Activated CD8-positive, alpha-beta memory T cell treated with anti-CD3 and anti-CD28 coated beads for 36 hours (primary cell): ENCODE data around the gene ADGRF3. TPM values are rescaled to one million over a fixed set of nuclear protein-coding genes. Genes with fewer than 3 reads are reported as not detected.
"Not testable (repeated sequence)": the region's sequence is repeated elsewhere in the genome, so short reads cannot be mapped to it uniquely, and the experiment has no call there.

ENCODE experiments used
- CTCF ChIA-PET: fragments of 350-600 bp; sonication (Branson Sonifier 250); formaldehyde crosslinking; loops from one replicate; lab custom pipeline; 2021; ENCODE audit warnings: antibody characterized with exemption; lab: Charles Lee
- POLR2A ChIA-PET: fragments of 350-600 bp; sonication (Branson Sonifier 250); formaldehyde crosslinking; loops from one replicate; lab custom pipeline; 2021; ENCODE audit warnings: antibody characterized with exemption; lab: Charles Lee
- total RNA-seq, 2 experiments: library from RNA; stranded (reverse); gene quantifications; one replicate each; pipeline ENCODE4 v1.2.3, GENCODE V29; 2021

ADGRF3 gene
- total RNA-seq, 2 experiments from 2014 or later = 3.7 to 3.9 TPM

DNA sequence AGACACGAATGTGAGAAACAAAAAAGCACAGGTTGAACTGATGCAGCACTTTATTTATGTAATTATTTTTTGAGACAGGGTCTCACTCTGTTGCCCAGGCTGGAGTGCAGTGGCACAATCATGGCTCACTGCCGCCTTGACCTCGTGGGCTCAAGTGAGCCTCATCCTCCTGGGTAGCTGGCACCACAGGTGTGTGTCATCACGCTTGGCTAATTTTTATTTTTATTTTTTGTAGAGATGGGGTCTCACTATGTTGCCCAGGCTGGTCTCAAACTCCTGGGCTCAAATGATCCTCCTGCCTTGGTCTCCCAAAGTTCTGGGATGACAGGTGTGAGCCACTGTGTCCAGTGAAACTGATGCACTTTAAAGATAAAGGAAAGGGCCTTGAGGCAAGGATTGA is 17.5 kb downstream of the ADGRF3 start:
- CTCF ChIA-PET = interaction anchor here (0.6 kb wide), 1 partner anchor 185 kb away, joined by 3 read pairs; no protein-coding TSS in a partner anchor
- POLR2A ChIA-PET = not testable (repeated sequence)

DNA sequence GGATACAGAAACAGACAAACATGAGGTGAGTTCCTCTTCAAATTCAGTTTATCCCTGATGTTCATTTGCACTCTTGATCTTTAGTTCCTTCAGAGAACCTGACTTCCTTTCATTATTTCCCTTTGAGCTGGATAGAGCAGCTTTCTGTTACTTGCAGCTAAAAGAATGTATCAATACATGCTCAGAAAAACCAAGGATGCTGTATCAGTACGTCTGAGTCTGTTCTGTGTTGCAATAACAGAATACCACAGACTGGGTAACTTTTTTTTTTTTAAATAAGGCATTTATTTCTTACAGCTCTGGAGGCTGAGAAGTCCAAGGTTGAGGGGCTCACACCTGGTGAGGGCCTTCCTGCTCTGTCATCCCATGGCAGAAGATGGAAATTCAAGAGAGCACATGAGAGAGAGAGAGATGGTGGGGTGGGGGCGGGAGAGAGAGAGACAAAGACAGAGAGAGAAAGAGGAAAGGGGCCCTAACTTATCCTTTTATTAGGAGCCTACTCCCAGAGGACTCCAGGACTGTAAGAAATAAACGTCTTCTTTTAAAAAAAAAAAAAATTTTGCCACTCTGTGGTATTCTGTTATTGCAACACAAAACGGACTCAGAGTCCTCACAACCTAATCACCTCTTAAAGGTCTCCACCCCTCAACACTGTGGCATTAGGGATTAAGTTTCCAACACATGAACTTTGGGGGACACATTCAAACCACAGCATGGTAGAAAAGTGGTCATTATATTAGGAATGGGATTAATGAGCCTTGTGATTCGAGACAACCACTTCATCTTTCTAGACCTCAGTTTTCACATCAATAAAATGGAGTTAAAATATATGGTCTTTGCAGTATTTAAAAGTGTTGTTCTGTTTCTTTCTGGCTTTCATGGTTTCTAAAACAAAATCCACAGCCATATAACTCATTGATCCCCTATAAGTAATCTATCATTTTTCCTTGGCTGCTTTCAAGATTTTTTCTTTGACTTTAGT is 19.0 kb downstream of the ADGRF3 start:
- POLR2A ChIA-PET = no interaction called here
- CTCF ChIA-PET = interaction anchor here (0.5 to 0.9 kb wide), 3 partner anchors 16 to 72 kb away, joined by 3 to 4 read pairs (median 3); no protein-coding TSS in a partner anchor

DNA sequence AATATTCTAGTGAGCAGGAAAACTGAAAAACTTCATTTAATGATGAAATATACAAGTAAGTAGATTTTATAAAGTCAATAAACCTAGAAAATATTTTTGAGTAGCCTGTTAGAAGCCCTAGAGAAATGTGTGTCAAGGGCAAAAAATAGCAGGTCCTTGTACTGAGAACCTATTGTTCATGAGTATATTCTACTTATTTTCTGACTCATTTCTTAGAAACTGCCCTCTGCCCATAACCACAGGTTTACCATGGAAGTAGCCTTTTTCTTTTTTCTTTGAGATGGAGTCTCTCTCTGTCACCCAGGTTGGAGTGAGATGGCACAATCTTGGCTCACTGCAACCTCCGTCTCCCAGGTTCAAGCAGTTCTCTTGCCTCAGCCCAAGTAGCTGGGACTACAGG is 20.1 kb downstream of the ADGRF3 start:
- ChIA-PET CTCF (no interaction called here), POLR2A (no interaction called here)

DNA sequence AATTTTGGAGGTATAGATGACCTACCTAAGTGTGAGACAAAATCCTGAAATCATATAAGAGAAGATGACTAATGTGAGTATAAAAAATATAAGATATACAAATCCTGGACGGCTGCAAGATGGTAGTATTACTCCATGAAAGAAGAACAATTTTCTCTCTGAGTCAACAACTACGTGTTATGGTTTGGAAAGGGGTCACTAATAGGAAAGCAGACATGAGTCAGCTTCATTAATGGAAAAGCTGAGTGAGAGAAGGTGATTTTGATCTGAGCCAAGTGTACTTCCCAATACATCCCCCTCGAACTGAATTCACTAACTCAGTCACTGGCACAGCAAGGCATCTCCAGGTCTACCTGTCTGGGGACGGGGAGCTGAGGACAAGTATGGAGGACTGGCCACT is 20.7 kb downstream of the ADGRF3 start:
- ChIA-PET POLR2A (no interaction called here), CTCF (no interaction called here)

DNA sequence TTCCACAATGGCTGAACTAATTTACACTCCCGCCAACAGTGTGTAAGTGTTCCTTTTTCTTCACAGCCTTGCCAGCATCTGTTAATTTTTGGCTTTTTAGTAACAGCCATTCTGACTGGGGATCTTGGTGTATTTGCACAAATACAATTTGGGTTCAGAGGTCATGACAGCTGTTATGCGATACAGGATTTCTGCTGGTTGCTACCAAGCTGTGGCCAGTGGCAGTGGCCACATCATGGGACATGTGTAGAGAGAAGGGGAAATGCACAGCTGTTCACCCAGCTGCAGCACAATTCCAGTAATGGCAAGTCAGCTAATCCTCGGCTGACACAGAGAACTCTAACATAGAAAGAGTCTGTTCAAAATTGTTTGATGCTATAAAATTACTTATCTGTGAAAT is 21.7 kb downstream of the ADGRF3 start:
- POLR2A ChIA-PET = no interaction called here
- CTCF ChIA-PET = no interaction called here

DNA sequence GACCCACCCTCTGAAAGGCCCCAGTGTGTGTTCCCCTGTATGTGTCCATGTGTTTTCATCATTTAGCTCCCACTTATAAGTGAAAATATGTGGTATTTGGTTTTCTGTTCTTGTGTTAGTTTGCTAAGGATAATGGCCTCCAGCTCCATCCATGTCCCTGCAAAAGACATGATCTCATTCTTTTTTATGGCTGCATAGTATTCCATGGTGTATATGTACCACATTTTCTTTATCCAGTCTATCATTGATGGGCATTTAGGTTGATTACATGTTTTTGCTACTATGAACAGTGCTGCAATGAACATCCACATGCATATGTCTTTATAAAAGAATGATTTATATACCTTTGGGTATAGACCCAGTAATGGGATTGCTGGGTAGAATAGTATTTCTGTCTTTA is 22.1 kb downstream of the ADGRF3 start:
- CTCF ChIA-PET, POLR2A ChIA-PET: not testable (repeated sequence)

DNA sequence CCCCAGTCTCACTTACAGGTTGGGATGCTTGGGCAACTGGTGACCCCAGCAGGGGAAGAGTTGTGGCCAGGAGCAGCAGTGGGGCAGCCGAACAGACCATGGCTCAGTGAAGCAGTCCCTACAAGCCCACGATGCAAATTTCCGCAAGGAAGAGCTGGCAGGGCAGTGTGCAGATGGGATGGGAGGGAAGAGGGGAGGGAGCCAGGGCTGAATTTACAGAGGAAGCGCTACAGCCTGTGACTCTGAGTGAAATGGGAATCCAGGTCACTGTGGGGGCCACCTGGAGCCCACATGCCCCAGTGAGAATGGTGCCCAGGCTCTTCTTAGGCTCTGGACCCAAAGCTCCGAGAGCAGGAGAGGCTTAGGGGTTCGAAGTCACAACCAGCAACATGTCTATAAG is 27.6 kb downstream of the ADGRF3 start:
- ChIA-PET CTCF (interaction anchor here (0.9 to 1.1 kb wide), 2 partner anchors 9 to 368 kb away, joined by 3 to 4 read pairs; no protein-coding TSS in a partner anchor), POLR2A (interaction anchor here (0.6 kb wide), 1 partner anchor 465 kb away, joined by 6 read pairs; no protein-coding TSS in a partner anchor)

DNA sequence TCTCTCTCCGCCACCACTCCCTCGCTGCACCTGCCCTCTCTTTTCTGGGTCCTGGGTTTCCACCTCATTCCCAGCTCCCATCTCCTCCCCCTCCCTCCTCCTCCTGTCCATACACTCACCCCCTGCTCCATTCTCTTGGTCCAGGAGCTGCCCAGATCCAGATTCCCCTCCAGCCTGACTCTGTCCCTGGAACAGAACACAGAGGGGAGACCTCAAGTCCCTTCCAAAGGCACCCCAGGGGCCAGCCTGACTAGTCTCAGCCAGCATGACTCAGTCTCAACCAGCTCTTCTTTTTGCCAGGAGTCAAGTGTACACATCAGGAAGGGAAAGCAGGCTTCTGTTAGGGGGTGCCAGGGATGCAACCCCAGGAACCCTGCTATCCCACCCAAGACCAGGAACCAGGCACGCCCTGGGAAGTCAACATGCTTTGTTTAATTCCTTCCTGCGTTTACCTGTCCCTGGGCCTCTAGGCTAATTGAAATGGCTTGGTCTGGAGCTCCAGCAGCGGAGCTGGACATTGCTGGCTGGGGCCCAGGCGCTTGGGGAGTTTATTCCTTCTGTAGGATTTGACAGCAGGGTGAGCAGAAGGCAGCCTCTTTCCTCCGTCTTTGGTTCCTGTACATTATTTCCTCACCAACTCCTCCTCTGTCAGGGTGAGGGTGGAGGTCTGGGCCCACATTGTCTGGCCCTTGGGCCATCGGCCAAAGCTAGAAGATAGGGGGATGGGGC is 29.0 kb downstream of the ADGRF3 start:
- POLR2A ChIA-PET = no interaction called here
- CTCF ChIA-PET = no interaction called here

DNA sequence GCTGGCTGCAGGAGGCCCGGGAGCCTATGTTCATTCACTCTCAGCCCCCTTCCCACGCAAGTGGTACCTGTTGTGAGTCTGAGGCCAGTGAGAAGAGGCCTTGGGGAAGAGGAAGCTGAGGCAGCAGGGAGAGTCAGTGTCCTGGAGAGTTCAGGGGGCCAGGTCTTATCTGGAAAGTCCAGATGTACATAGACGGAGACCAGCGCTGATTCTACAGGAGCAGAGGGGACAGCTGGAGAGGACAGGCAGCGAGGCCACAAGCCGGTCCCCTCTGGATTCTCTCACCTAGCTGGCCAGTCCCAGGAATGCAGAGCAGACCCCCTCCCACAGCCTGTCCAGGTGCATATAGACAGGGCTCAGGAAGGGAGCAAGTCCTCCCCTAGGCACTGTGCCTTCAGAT is 29.7 kb downstream of the ADGRF3 start:
- CTCF ChIA-PET = no interaction called here
- POLR2A ChIA-PET = no interaction called here

DNA sequence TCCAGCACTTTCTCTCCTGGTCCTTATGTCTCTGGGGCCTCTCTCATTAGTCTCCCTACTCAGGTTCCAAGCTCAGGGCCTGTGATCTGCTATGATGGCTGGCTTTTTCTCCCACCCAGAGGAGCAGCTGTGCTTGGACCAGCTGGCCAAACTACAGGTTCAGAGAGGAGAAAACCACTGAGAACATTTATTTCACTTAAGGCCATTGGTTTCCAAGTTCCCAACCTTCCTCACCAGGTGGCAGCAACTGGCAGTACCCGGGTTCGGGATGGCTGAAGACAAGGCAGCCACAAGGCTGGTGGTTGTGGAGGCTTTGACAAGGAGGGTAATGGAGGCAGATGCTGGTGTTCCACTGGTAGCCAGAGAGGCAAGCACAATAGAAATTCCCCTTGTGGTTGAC is 30.5 kb downstream of the ADGRF3 start:
- POLR2A ChIA-PET = no interaction called here
- CTCF ChIA-PET = no interaction called here

DNA sequence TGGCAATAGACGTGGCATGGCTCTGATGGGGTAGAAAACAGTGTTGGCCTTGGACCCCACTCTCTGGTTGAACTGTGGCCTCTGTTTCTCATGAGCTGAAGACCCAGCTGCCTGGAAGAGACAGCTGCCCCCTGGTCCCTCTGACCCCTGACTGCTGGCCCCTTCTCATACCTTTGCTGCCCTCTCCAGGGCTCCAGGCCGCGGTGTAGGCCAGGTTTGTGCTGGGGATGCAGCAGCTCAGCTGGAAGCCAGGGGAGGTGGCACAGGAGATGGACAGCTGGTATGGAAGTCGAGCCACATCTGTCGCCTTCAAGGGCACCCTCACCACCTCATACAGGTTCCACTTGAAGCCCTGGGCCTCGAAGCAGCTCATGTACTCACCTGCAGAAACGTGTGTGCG is 32.3 kb downstream of the ADGRF3 start:
- CTCF ChIA-PET = no interaction called here
- POLR2A ChIA-PET = no interaction called here

DNA sequence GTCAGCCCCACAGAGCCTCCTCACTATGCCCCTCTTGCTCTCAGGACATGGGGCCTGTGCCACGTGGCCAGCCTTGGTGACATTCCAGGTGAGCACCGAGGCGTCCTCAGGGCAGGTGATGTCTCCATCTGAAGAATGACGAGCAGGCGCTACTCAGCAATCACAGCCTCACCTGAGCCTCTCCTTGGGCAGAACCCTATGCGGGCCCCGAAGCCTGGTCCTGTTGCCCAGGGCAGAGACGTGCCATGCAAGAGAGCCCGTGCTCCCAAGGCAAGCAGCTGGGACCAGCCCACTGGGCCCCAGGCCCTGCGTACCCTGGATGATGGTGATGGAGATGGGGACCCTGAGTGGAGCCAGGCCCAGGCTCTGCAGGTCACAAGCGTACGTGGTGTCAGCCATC is 33.1 kb downstream of the ADGRF3 start:
- ChIA-PET POLR2A (no interaction called here), CTCF (no interaction called here)

DNA sequence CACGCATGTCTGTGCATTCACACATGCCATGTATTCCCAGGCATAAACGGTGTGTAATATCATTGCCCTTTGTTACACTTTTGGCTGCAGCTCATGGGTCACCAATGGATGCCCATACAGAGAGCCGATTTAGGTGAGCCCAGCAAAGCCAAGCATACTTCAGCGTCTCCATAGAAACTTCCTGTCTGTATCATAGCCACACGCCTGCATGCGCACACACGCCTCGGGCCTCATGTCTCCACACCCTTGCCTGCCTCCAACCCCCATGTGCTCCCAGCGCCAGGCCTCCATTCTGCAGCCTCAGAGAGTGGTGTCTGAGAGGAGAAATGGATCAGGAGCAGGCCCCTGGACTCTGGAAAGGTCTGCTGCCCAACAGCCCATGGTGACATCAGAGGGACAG is 34.1 kb downstream of the ADGRF3 start:
- CTCF ChIA-PET = no interaction called here
- POLR2A ChIA-PET = no interaction called here

DNA sequence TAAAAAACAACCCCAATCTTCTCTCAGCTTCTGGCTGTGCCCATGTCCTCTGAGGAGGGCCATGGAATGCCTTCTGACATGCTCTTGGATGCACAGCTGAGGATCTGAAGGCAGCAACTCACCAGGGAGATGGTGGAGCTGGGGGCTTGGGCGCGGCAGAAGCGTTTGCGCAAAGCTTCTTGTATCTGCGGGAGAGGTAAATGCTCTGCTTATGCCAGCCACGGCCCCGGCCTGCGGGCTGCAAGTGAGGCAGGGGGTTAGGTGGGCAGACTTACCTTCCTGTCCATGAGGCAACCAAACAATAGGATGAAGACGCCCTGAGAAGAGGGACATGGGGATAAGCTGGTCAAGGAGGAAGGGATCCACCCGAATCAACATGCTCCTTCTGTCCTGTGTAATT is 36.7 kb downstream of the ADGRF3 start:
- POLR2A ChIA-PET = no interaction called here

DNA sequence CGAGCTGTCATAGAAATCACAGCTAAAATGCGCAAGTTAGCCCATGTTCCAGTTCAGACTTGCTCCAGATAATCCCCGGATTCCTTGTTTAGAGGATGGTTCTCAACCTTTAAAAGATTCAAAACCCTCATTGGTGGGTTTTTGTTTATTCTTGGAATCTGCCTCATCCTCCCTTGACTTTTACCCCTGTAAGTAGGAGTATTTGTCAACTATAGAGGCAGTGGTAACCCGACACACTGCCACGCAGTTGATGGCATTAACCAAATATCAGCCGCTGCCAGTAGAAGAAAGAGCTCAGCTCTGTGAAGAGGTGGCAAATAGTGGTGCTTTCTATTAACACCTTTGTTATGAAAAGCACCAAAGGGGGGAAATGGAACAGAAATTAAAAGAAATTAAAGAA is 41.0 kb downstream of the ADGRF3 start:
- ChIA-PET POLR2A (interaction anchor here (0.6 kb wide), 1 partner anchor 230 kb away, joined by 3 read pairs; no protein-coding TSS in a partner anchor), CTCF (no interaction called here)

More for the DNA sequence above, 36.7 kb downstream of the ADGRF3 start:
- CTCF ChIA-PET = interaction anchor here (0.9 kb wide), 1 partner anchor 9 kb away, joined by 3 read pairs; no protein-coding TSS in a partner anchor

DNA sequence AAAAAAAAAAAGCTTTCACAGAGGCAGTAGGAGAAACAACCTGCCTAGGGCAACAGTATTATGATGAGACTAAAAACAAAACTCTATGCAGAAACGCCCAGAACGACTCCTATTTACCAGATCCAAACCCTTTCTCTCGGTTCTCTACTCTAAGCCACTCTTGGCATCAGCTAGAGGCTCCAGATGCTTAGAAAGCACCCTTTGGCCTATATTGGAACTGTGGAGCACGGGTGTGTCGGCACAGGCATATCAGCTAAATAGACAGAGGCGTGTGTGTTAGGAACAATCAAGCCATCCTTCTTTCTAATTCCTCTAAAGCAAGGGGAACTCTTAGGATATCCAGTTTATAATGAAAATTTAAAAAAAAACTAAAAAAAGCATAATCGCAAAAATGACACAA is 41.5 kb downstream of the ADGRF3 start:
- CTCF ChIA-PET, POLR2A ChIA-PET: not testable (repeated sequence)

DNA sequence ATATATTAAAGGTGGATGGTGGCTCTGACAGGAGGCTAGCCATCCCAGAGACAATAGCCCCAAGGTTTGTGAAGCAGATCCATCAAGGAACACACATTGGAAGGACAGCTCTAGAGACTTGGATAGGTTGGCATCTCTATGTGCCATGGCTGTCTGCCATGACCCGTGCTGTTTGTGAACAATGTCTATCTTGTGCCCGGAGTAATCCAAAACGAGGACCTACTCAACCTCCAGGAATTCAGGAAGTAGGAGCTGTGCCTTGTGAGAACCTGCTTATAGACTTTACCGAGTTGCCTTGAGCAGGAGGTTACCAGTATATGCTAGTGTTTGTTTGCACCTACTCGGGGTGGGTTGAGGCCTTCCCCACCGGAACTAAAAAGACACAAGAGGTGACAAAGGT is 43.7 kb downstream of the ADGRF3 start:
- POLR2A ChIA-PET = no interaction called here
- CTCF ChIA-PET = no interaction called here

DNA sequence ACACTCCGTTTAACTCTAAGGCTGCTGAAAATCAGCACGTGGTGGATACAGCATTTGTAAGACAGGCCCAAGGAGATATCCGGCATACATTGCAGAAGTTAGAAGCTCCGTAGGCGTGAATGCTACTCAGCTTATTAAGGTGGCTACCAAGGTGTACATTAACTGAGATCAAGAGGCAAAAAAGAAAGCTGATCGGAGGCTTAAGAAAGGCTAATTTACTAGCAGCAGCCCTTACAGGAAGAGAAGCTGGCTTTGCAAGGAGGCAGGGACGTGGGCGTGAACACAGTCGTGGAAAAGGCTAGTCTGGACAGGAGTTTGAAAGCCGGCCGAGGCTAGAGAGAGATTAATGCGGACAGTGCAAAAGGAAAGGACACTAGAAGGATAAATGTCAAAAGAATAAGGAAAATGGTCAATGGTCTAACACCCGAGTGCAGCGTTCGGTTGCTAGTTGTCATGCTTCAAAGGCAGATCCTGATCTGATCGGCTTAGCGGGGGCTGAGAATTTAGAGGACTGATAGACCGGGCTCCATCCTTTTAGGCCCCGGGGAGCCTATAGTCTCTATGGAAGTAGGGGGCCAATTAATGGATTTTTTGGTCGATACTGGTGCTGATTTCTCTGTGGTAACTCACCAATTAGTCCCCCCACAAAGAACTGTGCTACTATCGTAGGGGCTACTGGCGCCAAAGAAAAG is 46.2 kb downstream of the ADGRF3 start:
- ChIA-PET CTCF (no interaction called here), POLR2A (no interaction called here)

DNA sequence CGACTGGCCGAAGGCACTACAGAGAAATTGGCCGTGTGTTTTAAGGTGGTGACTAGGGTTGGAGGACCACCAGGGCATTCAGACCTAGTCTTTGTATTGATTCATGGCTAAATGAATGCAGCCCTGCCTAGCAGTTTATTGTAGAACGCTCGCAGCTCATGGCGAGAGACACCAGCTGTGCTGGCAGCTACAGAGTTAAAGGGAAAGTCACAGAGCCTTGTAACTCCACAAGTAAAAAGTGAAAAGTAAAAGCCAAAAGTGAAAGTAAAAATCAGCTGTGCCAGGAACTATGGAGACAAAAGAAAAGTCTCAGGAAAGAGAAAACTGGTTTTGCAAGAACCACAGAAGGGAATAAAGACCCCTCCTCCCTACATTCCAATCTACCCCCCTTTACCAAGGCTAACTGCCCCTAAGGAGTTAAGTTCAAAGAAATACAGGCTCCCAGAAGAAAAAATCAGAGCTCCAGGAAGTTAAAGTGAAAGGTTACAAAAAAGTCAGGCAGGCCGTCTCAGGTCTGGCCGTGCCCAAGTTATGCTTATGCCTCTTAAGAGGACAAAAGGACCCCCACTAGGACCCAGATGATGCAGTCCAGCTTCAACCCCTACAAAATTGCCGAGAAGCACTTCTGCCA is 47.0 kb downstream of the ADGRF3 start:
- POLR2A ChIA-PET = no interaction called here
- CTCF ChIA-PET = no interaction called here
